Central memory CD4-positive, alpha-beta T cell (primary cell): ENCODE results near the gene DDX18.

Experiments used
- DNase-seq: peaks from one replicate; pipeline ENCODE4 v3.0.0; 2022

Gene DDX18

GRCh38 chr2:117835990-117836760 lies 21.7 kb downstream of the DDX18 start:
- peak; percentile 36 for DNase-seq

GRCh38 chr2:117845304-117845703 lies 30.8 kb downstream of the DDX18 start:
- DNase-seq: no peak

- no peak for DNase-seq
These were observed 35.5 kb downstream of the DDX18 start for GRCh38 chr2:117850015-117850414.

GRCh38 chr2:117850461-117850860 lies 36.0 kb downstream of the DDX18 start:
- no peak for DNase-seq

GRCh38 chr2:117851969-117852368 lies 37.5 kb downstream of the DDX18 start:
- no peak for DNase-seq

GRCh38 chr2:117853316-117853715 lies 38.8 kb downstream of the DDX18 start:
- no peak for DNase-seq

- no peak for DNase-seq
These were observed 39.4 kb downstream of the DDX18 start for GRCh38 chr2:117853873-117854272.

- DNase-seq: no peak
These were observed 40.1 kb downstream of the DDX18 start for GRCh38 chr2:117854610-117855009.

GRCh38 chr2:117855886-117856285 lies 41.4 kb downstream of the DDX18 start:
- DNase-seq: no peak

GRCh38 chr2:117856415-117857210 lies 42.1 kb downstream of the DDX18 start:
- no peak for DNase-seq

- no peak for DNase-seq
These were observed 43.8 kb downstream of the DDX18 start for GRCh38 chr2:117858336-117858735.

- no peak for DNase-seq
These were observed 44.5 kb downstream of the DDX18 start for GRCh38 chr2:117858892-117859531.

GRCh38 chr2:117859532-117859911 lies 45.0 kb downstream of the DDX18 start:
- DNase-seq: no peak

GRCh38 chr2:117859924-117860647 lies 45.6 kb downstream of the DDX18 start:
- DNase-seq: no peak

GRCh38 chr2:117862459-117862858 lies 48.0 kb downstream of the DDX18 start:
- no peak for DNase-seq

GRCh38 chr2:117875786-117876185 lies 61.3 kb downstream of the DDX18 start:
- no peak for DNase-seq

- no peak for DNase-seq
These were observed 64.5 kb downstream of the DDX18 start for GRCh38 chr2:117879003-117879402.
